HG03460 (cell line): ENCODE results near the gene YY1.
"Not testable (repeated sequence)": the region's sequence is repeated elsewhere in the genome, so short reads cannot be mapped to it uniquely, and the experiment has no call there.

Experiments used
- ATAC-seq: cut with Tn5 transposase; IDR thresholded peaks from one replicate; pipeline ENCODE4 v1.9.1; 2021; ENCODE audit not compliant: unreplicated experiment

The YY1 gene

GRCh38 chr14:100312110-100312876, 73.3 kb downstream of the YY1 start:
- ATAC-seq: not testable (repeated sequence)

- ATAC-seq: no peak
Measured at GRCh38 chr14:100312877-100313400, 74.0 kb downstream of the YY1 start.

- ATAC-seq: no peak
Measured at GRCh38 chr14:100313464-100314230, 74.7 kb downstream of the YY1 start.

- ATAC-seq: no peak
Measured at GRCh38 chr14:100314724-100315123, 75.8 kb downstream of the YY1 start.

GRCh38 chr14:100317389-100317788, 78.4 kb downstream of the YY1 start:
- ATAC-seq: no peak

GRCh38 chr14:100317912-100318808, 79.2 kb downstream of the YY1 start:
- ATAC-seq: peak; percentile 92

- ATAC-seq: no peak
Measured at GRCh38 chr14:100320157-100320856, 81.4 kb downstream of the YY1 start.

- no peak for ATAC-seq
Measured at GRCh38 chr14:100321473-100322137, 82.7 kb downstream of the YY1 start.

- ATAC-seq: no peak
Measured at GRCh38 chr14:100322138-100322957, 83.4 kb downstream of the YY1 start.

GRCh38 chr14:100323121-100323941, 84.4 kb downstream of the YY1 start, which contains the start of gene SLC25A47:
Gene SLC25A47 (plus strand): TSS chr14:100323339. CDS start chr14:100323415, 76 bp downstream.
- ATAC-seq: no peak

GRCh38 chr14:100323942-100324307, 85.0 kb downstream of the YY1 start:
- no peak for ATAC-seq

GRCh38 chr14:100325231-100325632, 86.3 kb downstream of the YY1 start:
- ATAC-seq: no peak

GRCh38 chr14:100325958-100326357, 87.0 kb downstream of the YY1 start:
- no peak for ATAC-seq

- no peak for ATAC-seq
Measured at GRCh38 chr14:100327128-100327527, 88.2 kb downstream of the YY1 start.

- no peak for ATAC-seq
Measured at GRCh38 chr14:100328495-100329163, 89.7 kb downstream of the YY1 start.

GRCh38 chr14:100329233-100330006, 90.5 kb downstream of the YY1 start:
- ATAC-seq: no peak

GRCh38 chr14:100330007-100330344, 91.0 kb downstream of the YY1 start:
- ATAC-seq: no peak
